Neuronal stem cell (in vitro differentiated cells): ENCODE results near the gene SLC17A4.

ENCODE experiments used
- DNase-seq: peaks from one replicate; pipeline ENCODE4 v3.0.0-alpha.2; 2013; ENCODE audit warnings: low spot score
- H2AFZ ChIP-seq: one replicate; pipeline ENCODE4 v1.6.1; 2013; ENCODE audit warnings: mild to moderate bottlenecking, low read length, inconsistent platforms
- H2AK5ac ChIP-seq: 2 replicates; pipeline ENCODE4 v1.6.1; 2013; ENCODE audit warnings: low read depth, mild to moderate bottlenecking, inconsistent platforms, low read length, moderate library complexity, mixed read lengths
- H2BK120ac ChIP-seq: 2 replicates; pipeline ENCODE4 v1.6.1; 2013; ENCODE audit warnings: low read depth, mild to moderate bottlenecking, inconsistent platforms, low read length, moderate library complexity, mixed read lengths
- H2BK12ac ChIP-seq: one replicate; pipeline ENCODE4 v1.6.1; 2013; ENCODE audit warnings: low read length, inconsistent platforms
- H2BK15ac ChIP-seq: 2 replicates; pipeline ENCODE4 v1.6.1; 2013; ENCODE audit warnings: mild to moderate bottlenecking, low read length, inconsistent platforms, mixed read lengths
- H2BK5ac ChIP-seq: one replicate; pipeline ENCODE4 v1.6.1; 2013; ENCODE audit warnings: inconsistent platforms, mild to moderate bottlenecking, low read length, moderate library complexity
- H3K14ac ChIP-seq: one replicate; pipeline ENCODE4 v1.6.1; 2013; ENCODE audit warnings: low read length, inconsistent platforms
- H3K18ac ChIP-seq: 2 replicates; pipeline ENCODE4 v1.6.1; 2013; ENCODE audit warnings: low read length, inconsistent platforms
- H3K23ac ChIP-seq: 2 replicates; pipeline ENCODE4 v1.6.1; 2013; ENCODE audit warnings: low read depth, mild to moderate bottlenecking, mixed read lengths, low read length, inconsistent platforms; ENCODE audit not compliant: poor library complexity
- H3K27ac ChIP-seq: replicated peaks from 3 replicates; pipeline ENCODE4 v1.5.1; 2013; ENCODE audit warnings: low read length, inconsistent platforms
- H3K27me3 ChIP-seq, 3 experiments: 2 replicates each; pipeline ENCODE4 v1.6.1; 2013; ENCODE audit warnings: low read length in 3 of 3, mild to moderate bottlenecking in 2 of 3, inconsistent platforms in 1 of 3, low read depth in 1 of 3, mixed read lengths in 1 of 3, moderate library complexity in 1 of 3; ENCODE audit not compliant: control insufficient read depth in 3 of 3, insufficient read depth in 3 of 3
- H3K36me3 ChIP-seq, 2 donors: replicated peaks in 1 of 2; 2 replicates each; pipeline ENCODE4 v1.6.1; 2013; ENCODE audit warnings: low read length in 2 of 2; ENCODE audit not compliant: control insufficient read depth in 2 of 2, insufficient read depth in 2 of 2
- H3K4ac ChIP-seq: 2 replicates; pipeline ENCODE4 v1.6.1; 2013; ENCODE audit warnings: inconsistent platforms, mild to moderate bottlenecking, low read length, moderate library complexity
- H3K4me1 ChIP-seq, 2 donors: 1 replicate in 1 of 2; 2 replicates in 1 of 2; pipeline ENCODE4 v1.6.1; 2013; ENCODE audit warnings: low read length in 2 of 2, low read depth in 1 of 2; ENCODE audit not compliant: control insufficient read depth in 2 of 2, insufficient read depth in 1 of 2
- H3K4me2 ChIP-seq: one replicate; pipeline ENCODE4 v1.6.1; 2013; ENCODE audit warnings: mild to moderate bottlenecking, low read length, inconsistent platforms; ENCODE audit not compliant: insufficient read depth, poor library complexity, severe bottlenecking
- H3K4me3 ChIP-seq, 2 donors: 2 replicates each; pipeline ENCODE4 v1.5.1; 2013; ENCODE audit warnings: low read length in 2 of 2, mild to moderate bottlenecking in 2 of 2, inconsistent platforms in 1 of 2, moderate library complexity in 1 of 2
- H3K79me1 ChIP-seq: one replicate; pipeline ENCODE4 v1.6.1; 2013; ENCODE audit warnings: low read depth, mild to moderate bottlenecking, inconsistent platforms, low read length, moderate library complexity
- H3K9ac ChIP-seq: one replicate; pipeline ENCODE4 v1.6.1; 2013; ENCODE audit warnings: mild to moderate bottlenecking, low read depth, low read length, inconsistent platforms; ENCODE audit not compliant: poor library complexity
- H3K9me3 ChIP-seq, 2 donors: replicated peaks in 1 of 2; 2 replicates each; pipeline versions ENCODE3 to v1.6.1; 2013; ENCODE audit warnings: low read length in 2 of 2, mild to moderate bottlenecking in 2 of 2, inconsistent platforms in 1 of 2, low read depth in 1 of 2, mixed read lengths in 1 of 2, moderate library complexity in 1 of 2; ENCODE audit not compliant: control insufficient read depth in 2 of 2, insufficient read depth in 1 of 2
- H4K8ac ChIP-seq: one replicate; pipeline ENCODE4 v1.6.1; 2013; ENCODE audit warnings: low read depth, mild to moderate bottlenecking, inconsistent platforms, low read length, moderate library complexity
- H4K91ac ChIP-seq: one replicate; pipeline ENCODE4 v1.6.1; 2013; ENCODE audit warnings: low read length, low read depth, mild to moderate bottlenecking, inconsistent platforms; ENCODE audit not compliant: poor library complexity
- WGBS, 2 donors: extraction: QIAGEN DNeasy Blood & Tissue Kit; methylation state at CpG; one replicate each; pipeline ENCODE4 v1.1.7; 2013; ENCODE audit warnings: missing lambda C conversion rate in 2 of 2, mixed read lengths in 1 of 2; ENCODE audit not compliant: insufficient read length in 2 of 2, insufficient replicate concordance in 1 of 2; ENCODE audit errors: extremely low coverage in 2 of 2; 5-methylcytosine and 5-hydroxymethylcytosine counted together

SLC17A4 gene

DNA sequence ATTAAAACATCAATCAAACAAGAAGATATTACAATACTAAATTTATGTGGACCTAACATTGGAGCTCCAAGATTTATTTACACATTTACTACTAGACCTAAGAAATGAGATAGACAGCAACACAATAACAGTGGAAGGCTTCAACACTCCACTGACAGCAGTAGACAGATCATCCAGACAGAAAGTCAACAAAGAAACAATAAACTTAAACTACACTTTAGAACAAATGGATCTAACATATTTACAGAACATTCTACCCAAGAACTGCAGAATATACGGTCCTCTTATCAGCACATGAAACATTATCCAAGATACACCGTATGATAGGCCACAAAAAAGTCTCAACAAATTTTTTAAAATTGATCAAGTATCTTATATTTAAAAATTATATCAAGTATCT lies 50.3 kb downstream of the SLC17A4 start:
- H3K4me3 ChIP-seq = no peak overlapping the region
- no peak overlapping the region for H2AK5ac ChIP-seq
- H3K4ac ChIP-seq = no peak overlapping the region
- H3K18ac ChIP-seq = no peak overlapping the region
- no peak overlapping the region for H2AFZ ChIP-seq
- no peak overlapping the region for H4K8ac ChIP-seq
- H2BK15ac ChIP-seq = no peak overlapping the region
- H3K79me1 ChIP-seq = no peaks in the 10 kb centered on the region
- no peak overlapping the region for H3K9ac ChIP-seq
- no peak overlapping the region for H3K27ac ChIP-seq
- no peaks in the 10 kb centered on the region for H3K9me3 ChIP-seq
- H2BK12ac ChIP-seq = no peak overlapping the region
- no peak overlapping the region for H2BK5ac ChIP-seq
- H3K14ac ChIP-seq = no peak overlapping the region
- DNase-seq = no peak
- no peak overlapping the region for H3K4me2 ChIP-seq
- no peaks in the 10 kb centered on the region for H3K4me1 ChIP-seq
- no peak overlapping the region for H4K91ac ChIP-seq
- no peak overlapping the region for H2BK120ac ChIP-seq
- WGBS, 2 donors = no CpG with 5 or more reads among the region's 2 CpGs
- H3K27me3 ChIP-seq = no peaks in the 10 kb centered on the region
- H3K23ac ChIP-seq = no peak overlapping the region
- no peaks in the 10 kb centered on the region for H3K36me3 ChIP-seq

DNA sequence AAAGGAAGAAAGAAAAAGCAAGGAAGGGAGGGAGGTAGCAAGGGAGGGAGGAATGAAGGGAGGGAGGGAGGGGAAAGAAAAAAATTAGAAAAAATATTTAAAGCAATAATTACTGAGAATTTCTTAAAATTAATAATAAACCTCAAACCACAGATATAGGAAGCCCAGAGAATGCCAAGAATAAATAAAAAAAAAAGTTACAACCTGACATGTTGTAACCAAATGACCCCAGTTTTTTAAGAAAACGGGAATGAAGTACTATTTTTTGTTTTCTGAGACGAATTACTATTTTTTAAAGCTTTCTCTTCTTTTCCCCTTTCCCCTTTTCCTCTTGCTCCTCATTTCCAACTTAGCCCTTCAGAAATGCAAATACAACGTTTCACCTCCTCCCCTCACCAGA lies 60.7 kb downstream of the SLC17A4 start:
- Histone ChIP-seq H2BK15ac (no peak overlapping the region), H4K91ac (no peak overlapping the region), H2AK5ac (no peak overlapping the region), H3K27me3 (peaks cover 0 to 3% (median 0%) of the 10 kb centered on the region in 3 experiments), H3K9me3 (peaks cover 0 to 2% of the 10 kb centered on the region in 2 donors), H4K8ac (no peak overlapping the region), H2BK120ac (no peak overlapping the region), H3K4me2 (no peak overlapping the region), H3K23ac (no peak overlapping the region), H3K79me1 (no peaks in the 10 kb centered on the region), H3K36me3 (no peaks in the 10 kb centered on the region), H3K4me3 (no peak overlapping the region), H2BK12ac (no peak overlapping the region), H3K14ac (no peak overlapping the region), H3K9ac (no peak overlapping the region), H3K27ac (no peak overlapping the region), H2BK5ac (no peak overlapping the region), H3K4ac (no peak overlapping the region), H3K4me1 (peaks cover 0 to 4% of the 10 kb centered on the region in 2 donors), H3K18ac (no peak overlapping the region), H2AFZ (no peak overlapping the region)
- DNase-seq = no peak
- WGBS, 2 donors = no CpG with 5 or more reads among the region's 3 CpGs

DNA sequence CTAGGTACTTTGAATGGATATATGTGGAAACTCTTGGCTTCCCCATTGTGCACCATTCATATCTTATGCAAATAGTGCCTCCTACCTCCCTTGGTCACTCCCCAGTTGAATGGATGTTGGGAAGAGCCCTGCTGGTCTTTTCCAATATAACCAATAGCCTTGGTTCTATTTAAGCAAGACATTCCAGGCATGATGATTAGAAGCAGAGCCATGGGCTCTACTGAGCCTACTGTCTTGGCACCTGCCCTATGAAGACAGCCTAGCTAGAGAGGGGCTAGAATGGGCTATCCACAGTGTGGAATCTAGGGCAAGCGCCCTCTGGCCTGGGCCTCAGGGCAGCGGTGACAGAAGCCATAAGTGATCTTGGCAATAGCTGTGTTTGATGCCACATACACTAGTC lies 61.7 kb downstream of the SLC17A4 start:
- H3K27me3 ChIP-seq = peaks cover 0 to 2% (median 0%) of the 10 kb centered on the region in 3 experiments
- no peak overlapping the region for H3K18ac ChIP-seq
- peak overlapping the region; percentile 73 for H4K91ac ChIP-seq
- peaks cover 0 to 4% of the 10 kb centered on the region in 2 donors for H3K4me1 ChIP-seq
- no peak for DNase-seq
- no peak overlapping the region for H3K4me3 ChIP-seq
- H3K23ac ChIP-seq = no peak overlapping the region
- H2BK15ac ChIP-seq = no peak overlapping the region
- H3K9me3 ChIP-seq = peaks cover 0 to 2% of the 10 kb centered on the region in 2 donors
- no peaks in the 10 kb centered on the region for H3K36me3 ChIP-seq
- no peak overlapping the region for H3K14ac ChIP-seq
- H2BK12ac ChIP-seq = no peak overlapping the region
- H2BK120ac ChIP-seq = no peak overlapping the region
- no peak overlapping the region for H2BK5ac ChIP-seq
- no peak overlapping the region for H2AK5ac ChIP-seq
- no peak overlapping the region for H3K4ac ChIP-seq
- H3K4me2 ChIP-seq = no peak overlapping the region
- H2AFZ ChIP-seq = no peak overlapping the region
- H3K27ac ChIP-seq = no peak overlapping the region
- no peaks in the 10 kb centered on the region for H3K79me1 ChIP-seq
- no peak overlapping the region for H4K8ac ChIP-seq
- H3K9ac ChIP-seq = no peak overlapping the region
- WGBS, 2 donors = no CpG with 5 or more reads among the region's 2 CpGs

DNA sequence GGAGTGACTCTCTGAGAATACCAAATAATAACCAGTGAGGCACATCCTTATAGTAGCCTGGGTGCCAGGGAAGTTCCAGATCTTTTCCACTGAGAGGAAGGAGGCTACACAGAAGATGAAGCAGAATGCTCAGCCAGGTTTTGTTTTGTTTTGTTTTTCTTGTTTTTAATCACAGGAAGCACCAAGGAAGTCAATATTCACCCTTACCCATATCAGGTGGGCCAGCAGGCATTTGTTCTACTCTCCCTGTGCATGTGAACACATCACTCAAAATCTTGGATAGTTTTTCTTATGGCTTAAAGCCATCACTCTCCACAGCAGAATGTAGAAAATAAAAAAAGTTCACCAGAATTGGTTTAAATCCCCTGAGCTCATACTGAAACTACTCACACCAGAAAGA lies 66.8 kb downstream of the SLC17A4 start:
- DNase-seq = no peak
- no peaks in the 10 kb centered on the region for H3K36me3 ChIP-seq
- H4K8ac ChIP-seq = no peak overlapping the region
- no peak overlapping the region for H2BK15ac ChIP-seq
- H3K14ac ChIP-seq = no peak overlapping the region
- H3K18ac ChIP-seq = no peak overlapping the region
- H3K79me1 ChIP-seq = no peaks in the 10 kb centered on the region
- no peak overlapping the region for H3K4ac ChIP-seq
- H3K9me3 ChIP-seq = peaks cover 0 to 1% of the 10 kb centered on the region in 2 donors
- H2BK120ac ChIP-seq = no peak overlapping the region
- H3K4me1 ChIP-seq = peaks cover 0 to 2% of the 10 kb centered on the region in 2 donors
- no peak overlapping the region for H2BK12ac ChIP-seq
- no peak overlapping the region for H2BK5ac ChIP-seq
- H3K27me3 ChIP-seq = no peaks in the 10 kb centered on the region
- H2AFZ ChIP-seq = no peak overlapping the region
- no peak overlapping the region for H3K23ac ChIP-seq
- no peak overlapping the region for H3K27ac ChIP-seq
- no peak overlapping the region for H4K91ac ChIP-seq
- H3K4me2 ChIP-seq = no peak overlapping the region
- H3K4me3 ChIP-seq = no peak overlapping the region
- H2AK5ac ChIP-seq = no peak overlapping the region
- no peak overlapping the region for H3K9ac ChIP-seq
